HuH-7 (cell line): ENCODE measurements around the gene KANK3.
"Not testable (repeated sequence)": the region's sequence is repeated elsewhere in the genome, so short reads cannot be mapped to it uniquely, and the experiment has no call there.

Source experiments
- DNase-seq: peaks from one replicate; pipeline ENCODE4 v3.0.0; 2011; ENCODE audit warnings: low spot score

The KANK3 gene

DNA sequence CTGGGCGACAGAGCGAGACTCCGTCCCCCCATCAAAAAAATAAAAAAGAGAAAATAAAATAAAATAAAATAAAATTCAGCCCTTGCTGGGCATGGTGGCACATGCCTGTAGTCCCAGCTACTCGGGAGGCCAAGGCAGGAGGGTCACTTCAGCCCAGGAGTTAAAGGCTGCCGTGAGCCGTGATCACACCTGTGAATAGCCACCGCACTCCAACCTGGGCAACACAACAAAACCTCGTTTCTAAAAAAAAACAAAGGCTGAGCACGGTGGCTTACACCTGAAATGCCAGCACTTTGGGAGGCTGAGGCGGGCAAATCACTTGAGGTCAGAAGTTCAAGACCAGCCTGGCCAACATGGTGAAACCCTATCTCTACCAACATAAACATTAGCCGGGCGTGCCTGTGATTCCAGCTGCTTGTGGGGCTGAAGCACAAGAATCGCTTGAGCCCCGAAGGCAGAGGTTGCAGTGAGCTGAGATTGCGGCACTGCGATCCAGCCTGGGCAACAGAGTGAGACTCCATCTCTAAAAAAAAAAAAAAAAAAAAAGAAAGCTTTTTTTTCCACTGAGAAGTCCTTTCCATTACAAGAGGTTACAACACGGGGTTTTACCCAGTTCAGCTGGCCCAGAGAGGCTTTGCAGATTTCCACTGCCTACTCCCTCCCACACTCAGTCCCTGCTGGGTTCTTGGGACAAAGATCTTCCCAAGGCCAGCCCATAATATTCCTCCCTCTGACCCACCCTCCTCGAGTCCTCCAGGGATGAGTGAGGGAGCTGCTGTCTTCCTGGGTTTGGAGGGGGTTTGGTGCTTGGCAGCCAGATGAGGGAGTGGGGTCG, 27.3 kb upstream of the KANK3 start:
- DNase-seq, result no peak

DNA sequence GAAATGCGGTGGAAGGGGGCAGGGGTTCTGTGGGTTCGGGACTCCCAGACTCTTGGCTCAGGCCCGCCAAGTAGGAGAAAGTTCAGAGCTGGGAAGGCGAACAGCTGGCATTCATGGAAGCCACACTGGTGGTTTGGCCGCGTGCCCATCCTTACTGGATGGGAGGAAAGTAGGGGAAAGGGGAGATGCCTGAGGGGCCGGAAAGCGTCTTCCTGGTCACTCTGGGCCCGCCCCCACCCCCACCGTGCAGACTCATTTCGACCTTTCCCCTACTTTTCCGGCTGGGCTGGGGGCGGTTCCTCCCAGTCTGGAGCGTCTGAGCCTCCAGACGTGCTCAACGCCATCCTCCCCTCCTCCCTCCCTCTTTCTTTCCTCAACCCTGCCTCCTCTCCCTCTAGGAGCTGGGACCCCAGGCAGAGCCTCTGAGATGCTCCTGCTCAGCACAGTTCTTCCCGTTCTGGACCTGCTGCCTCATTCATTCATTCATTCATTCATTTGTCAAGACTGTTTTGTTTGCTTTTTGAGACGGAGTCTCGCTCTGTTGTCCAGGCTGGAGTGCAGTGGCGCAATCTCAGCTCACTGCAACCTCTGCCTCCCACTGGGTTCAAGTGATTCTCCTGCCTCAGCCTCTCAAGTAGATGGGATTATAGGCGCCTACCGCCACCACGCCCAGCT, 24.4 kb upstream of the KANK3 start:
- no peak for DNase-seq

DNA sequence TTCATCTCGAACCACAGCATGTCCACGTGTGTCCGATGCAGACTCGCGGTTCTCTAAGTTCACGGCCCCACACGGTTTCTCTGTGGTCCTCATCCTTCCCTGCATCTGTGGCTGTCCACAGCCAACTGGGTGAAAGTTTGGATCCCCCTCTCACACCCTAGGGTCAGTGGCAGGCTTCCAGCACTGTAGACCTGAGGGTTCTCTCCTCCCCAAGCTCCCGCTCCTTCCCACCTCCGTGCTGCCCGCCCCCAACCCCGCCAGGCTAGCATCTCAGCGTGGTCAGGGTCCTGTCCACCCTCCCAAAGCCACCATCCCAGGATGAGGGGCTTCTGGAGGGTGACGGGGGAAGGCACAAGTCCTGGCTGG, 23.9 kb upstream of the KANK3 start:
- DNase-seq, result no peak

DNA sequence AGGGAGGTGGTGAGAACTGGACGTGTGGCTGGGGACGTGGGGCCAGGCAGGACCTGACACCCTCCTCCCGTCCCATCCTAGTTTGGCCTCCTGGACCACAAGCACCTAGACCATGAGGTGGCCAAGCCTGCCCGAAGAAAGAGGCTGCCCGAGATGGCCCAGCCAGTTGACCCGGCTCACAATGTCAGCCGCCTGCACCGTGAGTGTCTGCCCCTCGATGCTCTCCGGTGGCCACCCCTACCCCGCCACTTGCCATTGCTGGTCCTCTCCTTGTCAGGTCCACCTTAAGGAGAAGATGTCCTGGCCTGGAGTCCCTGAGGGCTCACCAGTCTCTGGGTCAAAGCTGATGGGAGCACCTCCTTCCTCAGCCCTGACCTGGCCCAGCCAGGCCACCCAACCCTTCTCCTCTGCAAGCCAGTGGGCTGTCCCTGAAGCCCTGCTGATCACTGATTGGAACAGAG, 23.1 kb upstream of the KANK3 start:
- no peak for DNase-seq

DNA sequence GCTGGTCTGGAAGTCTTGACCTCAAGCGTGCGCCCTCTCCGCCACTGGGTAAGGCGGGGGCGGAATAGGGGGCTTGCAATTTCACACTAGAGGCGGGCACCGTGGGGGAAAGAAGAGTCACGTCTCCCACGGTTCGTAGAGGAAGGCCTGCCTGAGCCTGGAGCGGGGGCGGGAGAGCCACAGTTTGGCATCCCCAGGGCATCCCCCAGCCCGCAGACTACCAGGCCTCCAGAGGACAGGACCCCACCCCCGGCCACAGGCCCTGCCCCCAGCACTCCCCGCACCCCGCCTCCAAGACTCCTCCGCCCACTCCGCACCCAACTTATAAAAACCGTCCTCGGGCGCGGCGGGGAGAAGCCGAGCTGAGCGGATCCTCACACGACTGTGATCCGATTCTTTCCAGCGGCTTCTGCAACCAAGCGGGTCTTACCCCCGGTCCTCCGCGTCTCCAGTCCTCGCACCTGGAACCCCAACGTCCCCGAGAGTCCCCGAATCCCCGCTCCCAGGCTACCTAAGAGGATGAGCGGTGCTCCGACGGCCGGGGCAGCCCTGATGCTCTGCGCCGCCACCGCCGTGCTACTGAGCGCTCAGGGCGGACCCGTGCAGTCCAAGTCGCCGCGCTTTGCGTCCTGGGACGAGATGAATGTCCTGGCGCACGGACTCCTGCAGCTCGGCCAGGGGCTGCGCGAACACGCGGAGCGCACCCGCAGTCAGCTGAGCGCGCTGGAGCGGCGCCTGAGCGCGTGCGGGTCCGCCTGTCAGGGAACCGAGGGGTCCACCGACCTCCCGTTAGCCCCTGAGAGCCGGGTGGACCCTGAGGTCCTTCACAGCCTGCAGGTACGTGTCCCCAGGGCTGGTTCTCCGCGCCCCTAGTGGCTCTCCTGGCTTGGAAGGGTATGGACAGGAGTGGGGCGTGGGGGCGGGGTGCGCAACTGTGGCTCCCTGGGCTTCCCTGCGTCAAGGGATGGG, 21.0 kb upstream of the KANK3 start, which contains the start of gene ANGPTL4:
ANGPTL4 (plus strand) TSS at position 353 of the 969 bp plus-strand sequence; CDS start at position 520, 167 bp downstream.
- peak; percentile 79 for DNase-seq

DNA sequence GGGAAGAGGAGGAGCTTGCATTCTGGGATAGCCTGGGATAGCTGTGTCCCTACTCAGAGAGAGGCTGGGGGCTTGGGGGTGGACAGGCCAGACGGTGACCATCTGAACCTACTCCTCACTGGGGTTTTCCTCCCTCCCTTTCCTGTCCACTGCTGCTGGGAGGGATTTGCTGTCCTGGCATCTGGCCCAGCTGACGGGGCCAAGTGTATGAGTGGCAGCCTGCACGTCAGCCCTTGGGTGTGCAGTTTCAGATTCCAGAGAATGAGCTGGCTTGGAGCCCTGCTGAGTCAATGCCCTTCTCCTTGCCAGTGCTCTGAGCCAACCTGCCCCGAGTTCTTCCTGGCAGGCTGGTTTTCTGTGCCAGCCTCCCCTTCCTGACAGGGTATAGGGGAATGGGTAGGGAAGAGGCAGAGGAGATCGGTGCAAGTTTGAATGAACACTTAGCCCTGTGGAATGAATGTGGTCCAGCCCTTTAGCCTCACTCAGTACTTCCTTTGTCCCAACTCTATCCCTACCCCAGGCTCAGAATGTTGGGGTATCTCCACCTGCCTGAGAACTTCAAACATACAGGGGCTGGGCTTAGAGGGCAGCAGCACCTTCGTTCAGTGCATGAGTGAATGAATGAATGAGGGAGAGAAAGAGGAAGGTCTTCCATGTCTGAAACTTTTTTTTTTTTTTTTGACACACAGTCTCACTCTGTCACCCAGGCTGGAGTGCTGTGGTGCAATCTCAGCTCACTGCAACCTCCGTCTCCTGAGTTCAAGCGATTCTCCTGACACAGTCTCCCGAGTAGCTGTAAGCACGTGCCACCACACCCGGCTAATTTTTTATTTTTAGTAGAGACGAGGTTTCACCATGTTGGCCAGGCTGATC, 19.1 kb upstream of the KANK3 start:
- DNase-seq, result no peak

DNA sequence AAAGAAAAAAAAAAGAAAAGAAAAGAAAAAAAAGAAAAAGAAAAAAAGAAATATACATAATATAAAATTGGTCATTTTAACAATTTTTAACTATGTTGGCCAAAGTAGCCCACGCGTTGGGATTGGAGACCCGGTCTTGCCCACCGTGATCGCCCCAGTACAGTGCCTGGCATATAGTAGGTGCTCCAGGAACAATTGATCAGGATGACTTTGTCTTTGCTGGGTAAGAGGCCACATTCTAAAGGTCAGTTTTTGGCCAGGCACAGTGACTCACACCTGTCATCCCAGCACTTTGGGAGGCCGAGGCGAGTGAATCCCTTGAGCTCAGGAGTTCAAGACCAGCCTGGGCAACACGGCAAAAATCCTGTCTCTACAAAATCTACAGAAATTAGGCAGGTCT, 17.1 kb upstream of the KANK3 start:
- DNase-seq, result no peak

DNA sequence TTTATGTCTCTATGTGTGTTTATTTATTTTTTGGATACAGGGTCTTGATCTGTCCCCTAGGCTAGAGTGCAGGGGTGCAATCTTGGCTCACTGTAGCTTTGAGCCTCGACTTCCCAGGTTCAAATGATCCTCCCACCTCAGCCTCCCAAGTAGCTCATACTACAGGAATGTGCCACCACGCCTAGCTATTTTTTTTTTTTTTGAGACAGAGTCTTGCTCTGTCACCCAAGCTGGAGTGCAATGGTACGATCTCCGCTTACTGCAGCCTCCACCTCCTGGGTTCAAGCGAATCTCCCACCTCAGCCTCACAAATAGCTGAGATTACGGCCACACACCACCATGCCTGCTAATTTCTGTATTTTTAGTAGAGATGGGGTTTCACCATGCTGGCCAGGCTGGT, 15.9 kb upstream of the KANK3 start:
- DNase-seq, result no peak

DNA sequence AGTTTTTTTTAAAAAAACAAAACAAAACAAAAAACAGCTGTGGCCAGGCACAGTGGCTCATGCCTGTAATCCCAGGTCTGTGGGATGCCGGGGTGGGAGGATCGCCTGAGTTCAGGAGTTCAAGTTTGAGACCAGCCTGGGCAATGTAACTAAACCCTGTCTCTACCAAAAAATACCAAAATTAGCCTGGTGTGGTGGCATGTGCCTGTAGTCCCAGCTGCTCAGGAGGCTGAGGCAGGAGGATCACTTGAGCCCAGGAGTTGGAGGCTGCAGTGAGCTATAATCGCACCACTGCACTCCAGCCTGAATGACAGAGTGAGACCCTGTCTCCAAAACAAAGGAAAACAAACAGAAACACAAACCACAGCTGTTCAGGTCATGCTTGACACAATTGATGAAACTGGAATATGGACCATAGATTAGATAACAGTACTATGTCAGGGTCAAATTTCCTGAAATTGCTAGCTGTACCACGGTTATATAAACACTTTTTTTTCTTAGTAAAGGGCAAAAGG, 14.0 kb upstream of the KANK3 start:
- DNase-seq, result no peak

DNA sequence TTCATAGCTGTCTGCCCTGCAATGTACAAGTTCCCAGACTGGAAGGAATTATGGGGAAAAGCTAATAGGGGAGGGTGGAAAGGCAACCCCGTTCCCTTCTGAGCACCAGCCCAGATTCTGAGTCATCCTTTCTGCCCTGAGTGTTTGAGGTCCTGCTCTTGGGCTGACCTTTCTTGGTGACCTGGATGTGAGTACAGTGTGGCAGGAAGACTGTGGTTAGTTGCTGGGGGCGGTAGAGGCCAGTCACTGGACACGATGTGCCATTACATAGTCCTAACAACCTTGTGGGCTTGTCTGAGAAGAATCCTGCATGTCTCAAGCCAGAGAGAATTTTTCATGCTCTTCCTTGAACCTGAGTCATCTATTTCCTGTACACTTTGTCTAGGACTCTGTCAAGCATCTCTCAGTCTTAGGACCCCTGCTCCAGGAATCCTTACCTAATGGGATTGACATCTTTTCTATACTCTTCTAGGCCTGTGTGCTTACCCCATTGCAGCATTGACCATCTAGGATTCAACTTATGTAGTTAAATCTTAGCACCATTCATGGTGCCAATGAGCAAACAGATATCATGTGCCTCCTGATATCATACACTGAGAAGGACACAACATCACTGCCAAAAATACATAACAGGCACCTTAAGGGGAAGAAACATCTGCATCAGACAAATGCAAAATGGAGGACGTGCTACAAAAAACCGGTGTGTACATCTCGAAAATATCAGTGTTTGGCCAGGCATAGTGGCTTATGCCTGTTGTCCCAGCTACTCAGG, 12.8 kb upstream of the KANK3 start:
- no peak for DNase-seq

DNA sequence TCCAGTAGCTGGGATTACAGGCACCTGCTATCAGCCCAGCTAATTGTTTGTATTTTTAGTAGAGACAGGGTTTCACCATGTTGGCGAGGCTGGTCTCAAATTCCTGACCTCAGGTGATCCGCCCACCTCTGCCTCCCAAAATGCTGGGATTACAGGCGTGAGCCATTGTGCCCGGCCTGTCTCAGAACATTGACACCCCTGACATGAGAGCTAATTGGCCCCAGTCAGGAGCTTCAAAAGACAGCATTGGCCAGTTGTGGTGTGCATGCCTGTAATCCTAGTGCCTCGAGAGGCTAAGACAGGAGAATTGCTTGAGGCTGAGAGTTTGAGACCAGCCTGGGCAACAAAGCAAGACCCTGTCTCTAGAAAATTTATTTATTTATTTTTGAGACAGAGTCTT, 9.8 kb upstream of the KANK3 start:
- not testable (repeated sequence) for DNase-seq

DNA sequence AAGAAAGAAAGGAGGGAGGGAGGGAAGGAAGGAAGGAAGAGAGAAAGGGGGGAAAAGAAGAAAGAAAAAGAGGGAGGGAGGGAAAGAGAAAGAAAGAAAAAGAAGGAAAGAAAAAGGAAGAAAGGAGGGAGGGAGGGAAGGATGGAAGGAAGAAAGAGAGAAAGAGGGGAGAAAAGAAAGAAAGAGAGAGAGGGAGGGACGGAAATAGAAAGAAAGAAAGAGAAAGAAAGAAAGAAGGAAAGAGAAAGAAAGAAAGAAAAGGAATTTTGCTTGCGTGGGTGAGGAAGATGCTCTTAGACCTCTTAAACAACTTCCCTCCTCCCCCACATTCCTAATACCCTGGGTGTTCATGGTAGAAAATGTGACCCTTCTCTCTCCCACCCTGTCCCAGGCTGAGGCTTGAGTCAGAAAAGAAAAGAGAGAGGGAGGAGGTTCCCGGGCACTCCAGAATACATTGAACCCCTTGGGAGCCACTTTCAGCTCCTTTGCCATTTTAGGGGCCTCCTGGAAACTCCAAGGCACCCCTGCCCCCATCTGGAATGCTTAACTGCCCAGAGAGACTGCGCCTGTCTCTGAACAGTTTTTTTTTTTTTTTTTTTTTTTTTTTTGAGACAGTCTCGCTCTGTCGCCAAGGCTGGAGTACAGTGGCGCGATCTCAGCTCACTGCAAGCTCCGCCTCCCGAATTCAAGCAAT, 9.2 kb upstream of the KANK3 start:
- no peak for DNase-seq

DNA sequence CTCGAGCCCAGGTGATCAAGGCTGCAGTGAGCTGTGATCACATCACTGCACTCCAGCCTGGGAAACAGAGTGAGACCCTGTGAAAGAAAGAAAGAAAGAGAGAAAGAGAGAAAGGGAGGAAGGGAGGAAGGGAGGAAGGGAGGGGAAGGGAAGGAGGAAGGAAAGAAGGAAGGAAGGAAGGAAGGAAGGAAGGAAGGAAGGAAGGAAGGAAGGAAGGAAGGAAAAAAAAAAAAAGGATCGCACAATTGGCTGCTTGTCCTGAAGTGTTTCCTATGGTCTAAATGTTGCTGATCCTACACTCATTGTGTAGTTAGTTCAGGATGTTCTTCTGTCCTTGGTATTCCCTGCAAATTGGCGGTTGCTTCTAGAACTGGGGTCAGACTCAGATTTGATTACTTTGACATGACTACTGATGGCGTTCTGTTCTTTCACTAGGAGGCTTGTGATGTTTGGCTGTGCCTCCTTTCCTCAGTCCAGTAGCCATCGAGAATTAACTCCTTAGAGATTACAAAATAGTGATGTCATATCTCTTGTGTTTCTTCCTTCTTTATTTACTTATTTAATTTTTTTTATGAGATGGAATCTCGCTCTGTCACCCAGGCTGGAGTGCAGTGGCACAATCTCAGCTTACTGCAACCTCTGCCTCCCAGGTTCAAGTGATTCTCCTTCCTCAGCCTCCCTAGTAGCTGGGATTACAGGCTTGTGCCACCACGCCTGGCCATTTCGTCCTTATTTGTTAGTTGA, 6.7 kb upstream of the KANK3 start:
- DNase-seq, result not testable (repeated sequence)

DNA sequence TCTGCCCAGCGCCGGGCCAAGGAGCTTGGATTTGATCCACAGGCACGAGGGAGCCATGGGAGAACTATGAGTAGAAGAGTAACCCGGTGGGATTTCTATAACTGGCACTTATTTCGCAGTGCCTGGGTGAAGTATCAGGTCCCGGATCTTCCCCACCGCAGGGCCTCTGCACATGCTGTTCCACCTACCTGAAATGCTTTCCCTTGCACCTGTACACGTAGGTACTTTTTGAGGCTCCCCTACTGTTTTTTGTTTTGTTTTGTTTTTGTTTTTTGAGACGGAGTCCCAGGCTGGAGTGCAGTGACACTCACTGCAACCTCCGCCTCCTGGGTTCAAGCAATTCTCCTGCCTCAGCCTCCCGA, 402 bp upstream of the KANK3 start:
- DNase-seq, result no peak

DNA sequence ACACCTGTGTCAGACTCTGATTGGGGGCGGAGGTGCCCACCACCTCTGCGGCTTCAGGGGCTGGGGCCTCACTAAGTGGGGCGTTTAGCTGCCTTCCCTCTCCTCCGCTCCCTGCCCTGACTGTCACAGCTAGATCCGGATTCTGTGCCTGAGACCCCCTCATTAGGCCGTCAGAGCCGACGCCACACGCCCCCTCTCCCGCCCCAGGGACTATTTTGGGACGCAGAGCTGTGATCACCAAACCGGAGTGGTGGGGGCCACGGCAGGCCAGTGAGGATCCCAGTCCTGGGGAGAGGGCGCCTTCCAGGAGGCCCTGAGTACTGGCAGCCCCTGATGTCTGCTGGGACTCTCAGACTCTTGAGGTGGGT, 762 bp downstream of the KANK3 start:
- DNase-seq, result no peak

DNA sequence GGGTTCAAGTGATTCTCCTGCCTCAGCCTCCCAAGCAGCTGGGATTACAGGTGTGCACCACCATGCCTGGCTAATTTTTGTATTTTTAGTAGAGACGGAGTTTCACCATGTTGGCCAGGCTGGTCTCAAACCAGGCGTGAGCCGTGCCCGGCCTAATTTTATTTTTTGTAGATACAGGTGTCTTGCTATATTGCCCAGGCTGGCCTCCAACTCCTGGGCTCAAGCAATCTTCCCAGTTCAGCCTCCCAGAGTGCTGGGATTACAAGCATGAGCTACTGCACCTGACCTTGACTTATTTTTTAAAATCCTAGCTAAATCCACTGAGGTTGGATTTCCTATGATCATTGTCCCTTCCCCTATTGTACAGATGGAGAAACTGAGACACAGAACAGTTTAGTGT, 1.6 kb downstream of the KANK3 start:
- DNase-seq, result not testable (repeated sequence)

DNA sequence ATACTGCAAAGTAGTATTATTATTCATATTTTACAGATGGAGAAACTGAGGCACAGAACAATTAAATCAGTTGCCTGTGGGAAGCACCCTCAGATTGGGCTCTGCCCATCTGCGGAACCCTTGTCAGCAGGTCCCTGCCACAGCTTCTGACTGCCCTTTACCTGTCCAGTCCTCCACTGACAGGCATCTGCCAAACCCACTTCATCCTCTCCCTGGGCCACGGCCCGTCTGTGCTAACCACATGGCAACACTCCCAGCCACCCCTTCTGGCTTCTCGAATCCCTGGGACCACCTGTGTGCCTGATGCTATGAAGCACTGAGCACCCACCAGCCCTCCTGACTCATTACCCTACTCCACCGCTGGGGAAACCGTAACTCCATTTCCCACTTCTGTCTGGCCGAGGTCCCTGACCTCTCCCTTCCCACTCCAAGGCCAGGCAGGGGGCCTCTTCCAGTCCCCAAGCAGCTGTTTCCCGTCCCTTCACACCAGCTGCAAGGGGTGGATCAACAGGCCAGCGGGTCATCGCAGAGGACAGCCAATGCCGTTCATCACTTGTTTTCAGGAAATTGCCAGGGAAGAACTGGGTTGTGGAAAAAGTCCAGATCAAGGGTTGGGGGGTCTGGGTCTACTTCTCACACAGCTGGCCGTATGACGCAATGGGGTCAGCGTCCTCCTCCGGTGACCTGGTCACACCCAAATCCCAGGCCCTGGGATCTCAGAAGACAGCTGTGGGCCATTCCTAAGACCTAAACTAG, 2.5 kb downstream of the KANK3 start:
- peak; percentile 71 for DNase-seq

DNA sequence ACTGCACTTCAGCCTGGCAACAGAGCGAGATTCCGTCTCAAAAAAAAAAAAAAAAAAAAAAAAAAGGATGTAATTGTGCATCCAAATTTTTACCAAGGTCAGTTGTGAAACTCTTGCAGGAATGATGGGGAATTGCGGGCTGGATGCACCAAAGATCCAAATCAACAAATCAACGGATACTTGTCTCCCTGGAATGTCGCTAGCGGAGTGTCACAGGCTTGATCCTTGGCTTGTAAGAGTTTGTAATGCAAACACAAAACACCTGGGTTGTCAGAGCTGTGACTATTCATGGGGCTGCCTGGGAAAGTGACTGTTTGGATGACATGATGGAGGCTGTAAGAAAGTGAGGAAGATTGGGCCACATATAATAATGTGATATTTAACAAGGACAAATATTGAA, 4.2 kb downstream of the KANK3 start:
- no peak for DNase-seq
